ENCODE results near the gene TRAK1. TPM values are rescaled to one million over a fixed set of nuclear protein-coding genes. Genes with fewer than 3 reads are reported as not detected.

TRAK1 gene
- polyA plus RNA-seq, 3 donors: 6.6 to 40.8 (median 7.0) TPM

DNA sequence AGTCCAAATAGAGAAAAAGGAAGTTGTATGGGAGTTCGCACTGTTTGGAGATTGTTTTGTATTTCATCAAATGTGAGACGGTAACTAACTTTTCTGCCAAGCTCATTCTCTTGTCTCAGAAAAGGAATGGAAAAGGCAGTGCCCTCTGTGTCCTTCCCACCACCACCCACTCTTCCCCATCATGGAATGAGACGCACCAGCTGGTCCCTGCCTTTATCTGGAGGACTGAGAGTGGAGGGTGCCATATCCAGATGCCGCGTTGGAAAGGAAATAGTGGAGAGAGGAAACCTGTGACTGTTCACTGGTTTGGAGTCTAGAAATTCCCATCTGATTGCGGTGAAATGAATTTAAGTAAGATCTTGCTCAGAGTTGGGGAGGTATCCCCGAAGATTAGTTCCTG is 178.5 kb downstream of the TRAK1 start:
- Histone ChIP-seq H3K9me3 (replicated peaks in 1 of 2; ENCODE audit: control insufficient read depth in 1 of 2, insufficient read depth in 1 of 2, low read length in 2 of 2) (peaks cover 4 to 14% of the 10 kb centered on the region in 2 donors), H3K27me3 (ENCODE audit: control insufficient read depth in 2 of 2, insufficient read depth in 2 of 2, low read length in 2 of 2) (peaks cover 15 to 42% of the 10 kb centered on the region in 2 donors), H3K27ac (ENCODE audit: low read depth in 1 of 2, low read length in 2 of 2) (no peak overlapping the region), H3K9ac (ENCODE audit: insufficient read depth, low read length, poor library complexity, severe bottlenecking) (no peak overlapping the region), H2AFZ (ENCODE audit: insufficient read depth, low read depth, low read length, poor library complexity, severe bottlenecking) (no peak overlapping the region), H3K4me2 (replicated peaks; ENCODE audit: extremely low read depth, low read length, poor library complexity, severe bottlenecking) (no peak overlapping the region), H3K36me3 (replicated peaks in 1 of 2; ENCODE audit: control insufficient read depth in 1 of 2, insufficient read depth in 2 of 2, low read length in 2 of 2) (no peaks in the 10 kb centered on the region), H4K20me1 (ENCODE audit: insufficient read depth, low read length) (no peaks in the 10 kb centered on the region), H3K4me3 (replicated peaks in 1 of 3; ENCODE audit: low read depth in 2 of 3, low read length in 3 of 3) (no peak overlapping the region), H3K4me1 (ENCODE audit: control insufficient read depth in 1 of 2, insufficient read depth in 2 of 2, low read length in 2 of 2) (no peaks in the 10 kb centered on the region), H3K79me2 (ENCODE audit: insufficient read depth, low read length) (no peaks in the 10 kb centered on the region)
- peaks cover 35 to 46% (median 41%) of the 10 kb centered on the region in 3 donors for H3K27me3 Mint-ChIP-seq (ENCODE audit: low read depth in 3 of 3)
- TF ChIP-seq, protein P1, sequence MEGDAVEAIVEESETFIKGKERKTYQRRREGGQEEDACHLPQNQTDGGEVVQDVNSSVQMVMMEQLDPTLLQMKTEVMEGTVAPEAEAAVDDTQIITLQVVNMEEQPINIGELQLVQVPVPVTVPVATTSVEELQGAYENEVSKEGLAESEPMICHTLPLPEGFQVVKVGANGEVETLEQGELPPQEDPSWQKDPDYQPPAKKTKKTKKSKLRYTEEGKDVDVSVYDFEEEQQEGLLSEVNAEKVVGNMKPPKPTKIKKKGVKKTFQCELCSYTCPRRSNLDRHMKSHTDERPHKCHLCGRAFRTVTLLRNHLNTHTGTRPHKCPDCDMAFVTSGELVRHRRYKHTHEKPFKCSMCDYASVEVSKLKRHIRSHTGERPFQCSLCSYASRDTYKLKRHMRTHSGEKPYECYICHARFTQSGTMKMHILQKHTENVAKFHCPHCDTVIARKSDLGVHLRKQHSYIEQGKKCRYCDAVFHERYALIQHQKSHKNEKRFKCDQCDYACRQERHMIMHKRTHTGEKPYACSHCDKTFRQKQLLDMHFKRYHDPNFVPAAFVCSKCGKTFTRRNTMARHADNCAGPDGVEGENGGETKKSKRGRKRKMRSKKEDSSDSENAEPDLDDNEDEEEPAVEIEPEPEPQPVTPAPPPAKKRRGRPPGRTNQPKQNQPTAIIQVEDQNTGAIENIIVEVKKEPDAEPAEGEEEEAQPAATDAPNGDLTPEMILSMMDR (IDR thresholded peaks at IDR 0.05): no peak
- DNase-seq: no peak
- 93% methylated on average over 2 of the region's 7 CpGs for WGBS (ENCODE audit: insufficient coverage)
- no peak overlapping the region for H3K27ac Mint-ChIP-seq
- no peaks in the 10 kb centered on the region for H3K36me3 Mint-ChIP-seq
- H3K9me3 Mint-ChIP-seq: peaks cover 5 to 16% (median 13%) of the 10 kb centered on the region in 7 donors
- peak overlapping the region in 1 of 2 donors; percentile 10 for H3K4me3 Mint-ChIP-seq
- intact Hi-C loops (cut with micrococcal nuclease): no loop called here
- H3K4me1 Mint-ChIP-seq: peaks cover under 1% of the 10 kb centered on the region

DNA sequence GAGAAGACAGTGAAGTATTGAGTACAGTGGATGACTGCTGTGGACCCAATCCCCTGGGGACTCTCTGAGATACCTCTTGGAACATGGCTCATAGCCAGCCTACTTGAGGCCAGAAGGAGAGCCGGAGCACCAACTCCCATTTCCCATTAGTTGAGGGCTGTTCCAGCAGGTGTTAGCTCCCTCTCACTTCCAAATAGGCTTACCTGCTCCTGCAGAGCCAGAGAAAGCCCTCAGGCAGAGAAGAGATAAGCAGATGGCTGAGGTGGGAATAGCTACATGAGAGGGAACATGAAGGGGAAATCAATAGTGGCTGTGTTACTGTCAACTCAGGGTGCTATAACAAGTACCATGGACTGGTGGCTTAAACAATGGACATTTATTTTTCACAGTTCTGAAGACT is 179.4 kb downstream of the TRAK1 start:
- Mint-ChIP-seq H3K4me1 (no peaks in the 10 kb centered on the region), H3K36me3 (no peaks in the 10 kb centered on the region), H3K4me3 (peak overlapping the region in 1 of 2 donors; percentile 10), H3K27ac (no peak overlapping the region), H3K27me3 (ENCODE audit: low read depth in 3 of 3) (peaks cover 26 to 37% (median 33%) of the 10 kb centered on the region in 3 donors), H3K9me3 (peaks cover 5 to 13% (median 10%) of the 10 kb centered on the region in 7 donors)
- no peak overlapping the region for H3K4me2 ChIP-seq (replicated peaks; ENCODE audit: extremely low read depth, low read length, poor library complexity, severe bottlenecking)
- H3K79me2 ChIP-seq (ENCODE audit: insufficient read depth, low read length): no peaks in the 10 kb centered on the region
- no peak overlapping the region for H2AFZ ChIP-seq (ENCODE audit: insufficient read depth, low read depth, low read length, poor library complexity, severe bottlenecking)
- H3K9me3 ChIP-seq (replicated peaks in 1 of 2; ENCODE audit: control insufficient read depth in 1 of 2, insufficient read depth in 1 of 2, low read length in 2 of 2): peaks cover 4 to 7% of the 10 kb centered on the region in 2 donors
- TF ChIP-seq, protein P1 (IDR thresholded peaks at IDR 0.05): no peak
- no peak overlapping the region for H3K27ac ChIP-seq (ENCODE audit: low read depth in 1 of 2, low read length in 2 of 2)
- H3K36me3 ChIP-seq (replicated peaks in 1 of 2; ENCODE audit: control insufficient read depth in 1 of 2, insufficient read depth in 2 of 2, low read length in 2 of 2): no peaks in the 10 kb centered on the region
- intact Hi-C loops (cut with micrococcal nuclease): no loop called here
- no peak for DNase-seq
- no peak overlapping the region for H3K9ac ChIP-seq (ENCODE audit: insufficient read depth, low read length, poor library complexity, severe bottlenecking)
- no peaks in the 10 kb centered on the region for H3K4me1 ChIP-seq (ENCODE audit: control insufficient read depth in 1 of 2, insufficient read depth in 2 of 2, low read length in 2 of 2)
- H4K20me1 ChIP-seq (ENCODE audit: insufficient read depth, low read length): no peaks in the 10 kb centered on the region
- H3K27me3 ChIP-seq (ENCODE audit: control insufficient read depth in 2 of 2, insufficient read depth in 2 of 2, low read length in 2 of 2): peaks cover 10 to 32% of the 10 kb centered on the region in 2 donors
- H3K4me3 ChIP-seq (replicated peaks in 1 of 3; ENCODE audit: low read depth in 2 of 3, low read length in 3 of 3): no peak overlapping the region
- whole genome bisulfite sequencing (ENCODE audit: insufficient coverage): no CpG with 5 or more reads among the region's 1 CpG

Data from CD14-positive monocyte (primary cell).